Activated CD4-positive, alpha-beta T cell treated with anti-CD3 and anti-CD28 coated beads, Interleukin-2, amount 10 ng/mL, durations not matched to agents 7 days and 5 days (primary cell): ENCODE data around the gene THPO. TPM values are rescaled to one million over a fixed set of nuclear protein-coding genes. Genes with fewer than 3 reads are reported as not detected.

Source experiments
- CTCF ChIA-PET: fragments of 350-600 bp; sonication (Branson Sonifier 250); formaldehyde crosslinking; loops from one replicate; lab custom pipeline; 2021; ENCODE audit warnings: antibody characterized with exemption; lab: Charles Lee
- POLR2A ChIA-PET: fragments of 350-600 bp; sonication (Branson Sonifier 250); formaldehyde crosslinking; loops from one replicate; lab custom pipeline; 2021; ENCODE audit warnings: antibody characterized with exemption; lab: Charles Lee
- DNase-seq: peaks from one replicate; pipeline ENCODE4 v3.0.0-alpha.2; 2020
- H3K27ac Mint-ChIP-seq: one replicate; pipeline ENCODE4 v1.8.0; 2021; ENCODE audit warnings: mild to moderate bottlenecking, moderate library complexity, mixed read lengths
- H3K27me3 Mint-ChIP-seq: one replicate; pipeline ENCODE4 v1.8.0; 2021; ENCODE audit warnings: mixed read lengths
- H3K36me3 Mint-ChIP-seq: one replicate; pipeline ENCODE4 v1.8.0; 2021; ENCODE audit warnings: low read depth, mixed read lengths
- H3K4me1 Mint-ChIP-seq: one replicate; pipeline ENCODE4 v1.8.0; 2021; ENCODE audit warnings: mixed read lengths
- H3K4me3 Mint-ChIP-seq: one replicate; pipeline ENCODE4 v1.8.0; 2021; ENCODE audit warnings: mild to moderate bottlenecking, moderate library complexity, mixed read lengths
- H3K9me3 Mint-ChIP-seq: one replicate; pipeline ENCODE4 v1.8.0; 2021; ENCODE audit warnings: mixed read lengths
- total RNA-seq, 2 experiments: library from RNA; stranded (reverse); gene quantifications; one replicate each; pipeline ENCODE4 v1.2.3, GENCODE V29; 2021

Gene THPO
- total RNA-seq, 2 experiments from 2014 or later: not detected

- Mint-ChIP-seq H3K4me3 (peak overlapping the region; percentile 70), H3K36me3 (peaks cover 6% of the 10 kb centered on the region), H3K9me3 (no peaks in the 10 kb centered on the region), H3K4me1 (peaks cover 16% of the 10 kb centered on the region), H3K27me3 (no peaks in the 10 kb centered on the region), H3K27ac (no peak overlapping the region)
- DNase-seq: no peak
- CTCF ChIA-PET: interaction anchor here (1.3 to 1.5 kb wide), 4 partner anchors 12 to 57 kb away, joined by 3 to 8 read pairs (median 4); no protein-coding TSS in a partner anchor
- POLR2A ChIA-PET: no interaction called here
These were observed 18.4 kb downstream of the THPO start for GRCh38 chr3:184359610-184360009.

- Mint-ChIP-seq H3K4me1 (peaks cover 10% of the 10 kb centered on the region), H3K9me3 (no peaks in the 10 kb centered on the region), H3K27me3 (no peaks in the 10 kb centered on the region), H3K36me3 (peaks cover 2% of the 10 kb centered on the region), H3K27ac (no peak overlapping the region), H3K4me3 (no peak overlapping the region)
- ChIA-PET CTCF (interaction anchor here (1.4 kb wide), 1 partner anchor 57 kb away, joined by 3 read pairs; no protein-coding TSS in a partner anchor), POLR2A (no interaction called here)
- no peak for DNase-seq
These were observed 19.1 kb downstream of the THPO start for GRCh38 chr3:184358921-184359350.

GRCh38 chr3:184358124-184358767 is 19.8 kb downstream of the THPO start:
- no peak for DNase-seq
- H3K27me3 Mint-ChIP-seq: no peaks in the 10 kb centered on the region
- H3K36me3 Mint-ChIP-seq: peaks cover under 1% of the 10 kb centered on the region
- ChIA-PET POLR2A (no interaction called here), CTCF (no interaction called here)
- H3K9me3 Mint-ChIP-seq: no peaks in the 10 kb centered on the region
- no peak overlapping the region for H3K27ac Mint-ChIP-seq
- H3K4me3 Mint-ChIP-seq: no peak overlapping the region
- H3K4me1 Mint-ChIP-seq: peaks cover 9% of the 10 kb centered on the region

- no peaks in the 10 kb centered on the region for H3K27me3 Mint-ChIP-seq
- H3K36me3 Mint-ChIP-seq: no peaks in the 10 kb centered on the region
- H3K27ac Mint-ChIP-seq: no peak overlapping the region
- no peak for DNase-seq
- POLR2A ChIA-PET: no interaction called here
- no peaks in the 10 kb centered on the region for H3K9me3 Mint-ChIP-seq
- H3K4me3 Mint-ChIP-seq: no peak overlapping the region
- H3K4me1 Mint-ChIP-seq: peaks cover 8% of the 10 kb centered on the region
- CTCF ChIA-PET: no interaction called here
These were observed 20.5 kb downstream of the THPO start for GRCh38 chr3:184357248-184358123.

GRCh38 chr3:184355261-184356040 is 22.6 kb downstream of the THPO start:
- POLR2A ChIA-PET: no interaction called here
- CTCF ChIA-PET: interaction anchor here (2.1 to 2.2 kb wide), 2 partner anchors 158 to 206 kb away, joined by 5 to 6 read pairs; partner anchors contain the start of gene EPHB3
- no peak for DNase-seq
- Mint-ChIP-seq H3K27ac (no peak overlapping the region), H3K27me3 (no peaks in the 10 kb centered on the region), H3K4me3 (no peak overlapping the region), H3K9me3 (no peaks in the 10 kb centered on the region), H3K4me1 (peaks cover 4% of the 10 kb centered on the region), H3K36me3 (no peaks in the 10 kb centered on the region)

GRCh38 chr3:184354754-184355153 is 23.3 kb downstream of the THPO start:
- no peak for DNase-seq
- H3K4me1 Mint-ChIP-seq: peaks cover 2% of the 10 kb centered on the region
- no peaks in the 10 kb centered on the region for H3K9me3 Mint-ChIP-seq
- no peaks in the 10 kb centered on the region for H3K36me3 Mint-ChIP-seq
- no peaks in the 10 kb centered on the region for H3K27me3 Mint-ChIP-seq
- ChIA-PET CTCF (interaction anchor here (2.1 to 2.2 kb wide), 2 partner anchors 159 to 207 kb away, joined by 5 to 6 read pairs; partner anchors contain the start of gene EPHB3), POLR2A (no interaction called here)
- H3K4me3 Mint-ChIP-seq: no peak overlapping the region
- H3K27ac Mint-ChIP-seq: no peak overlapping the region

GRCh38 chr3:184354121-184354728 is 23.8 kb downstream of the THPO start:
- no peak overlapping the region for H3K4me3 Mint-ChIP-seq
- DNase-seq: peak; percentile 62
- POLR2A ChIA-PET: no interaction called here
- peak overlapping the region; percentile 5 for H3K27ac Mint-ChIP-seq
- no peaks in the 10 kb centered on the region for H3K36me3 Mint-ChIP-seq
- no peaks in the 10 kb centered on the region for H3K27me3 Mint-ChIP-seq
- H3K9me3 Mint-ChIP-seq: no peaks in the 10 kb centered on the region
- CTCF ChIA-PET: interaction anchor here (0.9 to 2.3 kb wide), 6 partner anchors 8 to 207 kb away, joined by 3 to 6 read pairs (median 5); partner anchors contain the start of genes EPHB3 and FAM131A
- peaks cover 2% of the 10 kb centered on the region for H3K4me1 Mint-ChIP-seq

GRCh38 chr3:184353546-184353941 is 24.5 kb downstream of the THPO start:
- Mint-ChIP-seq H3K4me1 (peaks cover 2% of the 10 kb centered on the region), H3K27me3 (no peaks in the 10 kb centered on the region), H3K4me3 (no peak overlapping the region), H3K36me3 (no peaks in the 10 kb centered on the region), H3K9me3 (no peaks in the 10 kb centered on the region), H3K27ac (peak overlapping the region; percentile 5)
- CTCF ChIA-PET: interaction anchor here (0.6 to 2.3 kb wide), 8 partner anchors 9 to 208 kb away, joined by 3 to 6 read pairs (median 4); partner anchors contain the start of genes EPHB3 and FAM131A
- DNase-seq: no peak
- POLR2A ChIA-PET: no interaction called here

GRCh38 chr3:184352897-184353545 is 25.0 kb downstream of the THPO start:
- Mint-ChIP-seq H3K27me3 (no peaks in the 10 kb centered on the region), H3K9me3 (no peaks in the 10 kb centered on the region), H3K4me1 (peaks cover 2% of the 10 kb centered on the region), H3K4me3 (no peak overlapping the region), H3K27ac (no peak overlapping the region), H3K36me3 (no peaks in the 10 kb centered on the region)
- ChIA-PET CTCF (interaction anchor here (0.6 to 2.3 kb wide), 6 partner anchors 9 to 209 kb away, joined by 3 to 6 read pairs (median 4); partner anchors contain the start of gene EPHB3), POLR2A (no interaction called here)
- no peak for DNase-seq

GRCh38 chr3:184352149-184352785 is 25.7 kb downstream of the THPO start:
- no peaks in the 10 kb centered on the region for H3K36me3 Mint-ChIP-seq
- H3K4me3 Mint-ChIP-seq: no peak overlapping the region
- no peak for DNase-seq
- H3K4me1 Mint-ChIP-seq: peaks cover 2% of the 10 kb centered on the region
- ChIA-PET POLR2A (no interaction called here), CTCF (interaction anchor here (0.6 to 2.3 kb wide), 4 partner anchors 11 to 487 kb away, joined by 3 to 5 read pairs (median 4); no protein-coding TSS in a partner anchor)
- H3K27me3 Mint-ChIP-seq: no peaks in the 10 kb centered on the region
- H3K9me3 Mint-ChIP-seq: no peaks in the 10 kb centered on the region
- no peak overlapping the region for H3K27ac Mint-ChIP-seq

GRCh38 chr3:184351511-184352148 is 26.4 kb downstream of the THPO start:
- H3K4me3 Mint-ChIP-seq: no peak overlapping the region
- peaks cover 2% of the 10 kb centered on the region for H3K4me1 Mint-ChIP-seq
- no peaks in the 10 kb centered on the region for H3K9me3 Mint-ChIP-seq
- no peak for DNase-seq
- CTCF ChIA-PET: interaction anchor here (0.6 to 2.3 kb wide), 7 partner anchors 9 to 486 kb away, joined by 3 to 5 read pairs (median 4); no protein-coding TSS in a partner anchor
- H3K36me3 Mint-ChIP-seq: no peaks in the 10 kb centered on the region
- POLR2A ChIA-PET: no interaction called here
- H3K27ac Mint-ChIP-seq: no peak overlapping the region
- H3K27me3 Mint-ChIP-seq: no peaks in the 10 kb centered on the region
